IMR-90 (cell line): ENCODE data around the gene URI1. TPM values are rescaled to one million over a fixed set of nuclear protein-coding genes. Genes with fewer than 3 reads are reported as not detected.
"Not testable (repeated sequence)": the region's sequence is repeated elsewhere in the genome, so short reads cannot be mapped to it uniquely, and the experiment has no call there.

Experiments used
- ATAC-seq: fragments of 200-7000 bp; cut with Tn5 transposase; 2 replicates; pipeline ENCODE4 v1.9.1; 2020; ENCODE audit warnings: low read depth, mild to moderate bottlenecking, moderate library complexity
- BruUV-seq: library from RNA; stranded (reverse); fragments of 400-500 nt; replicated peaks from 2 replicates; lab custom pipeline; 2021; lab: Mats Ljungman, UMichigan
- CTCF ChIA-PET: fragments of 300-600 bp; formaldehyde crosslinking; extraction: SDS; loops from one replicate; lab custom pipeline; 2021; ENCODE audit warnings: antibody characterized with exemption; lab: Yijun Ruan, JAX
- POLR2A ChIA-PET: fragments of 300-600 bp; sonication (Branson Sonifier 250); formaldehyde crosslinking; loops from one replicate; lab custom pipeline; 2022; ENCODE audit warnings: antibody characterized with exemption; ENCODE audit not compliant: unreplicated experiment; lab: Charles Lee
- DNase-seq: peaks from one replicate; pipeline ENCODE4 v3.0.0; 2013
- H2AFZ ChIP-seq: replicated peaks from 2 replicates; pipeline ENCODE3; 2013; ENCODE audit warnings: low read length, mild to moderate bottlenecking; ENCODE audit not compliant: poor library complexity
- H2AK5ac ChIP-seq: 2 replicates; pipeline ENCODE4 v1.6.1; 2013; ENCODE audit warnings: low read depth, low read length, inconsistent platforms
- H2AK9ac ChIP-seq: replicated peaks from 2 replicates; pipeline ENCODE3; 2013; ENCODE audit warnings: mild to moderate bottlenecking, low read depth, low read length, moderate library complexity; ENCODE audit not compliant: poor library complexity
- H2BK120ac ChIP-seq: 2 replicates; pipeline ENCODE4 v1.6.1; 2013; ENCODE audit warnings: low read depth, low read length, inconsistent platforms
- H2BK15ac ChIP-seq: 3 replicates; pipeline ENCODE4 v1.6.1; 2013; ENCODE audit warnings: low read depth, low read length, inconsistent platforms
- H2BK20ac ChIP-seq: 2 replicates; pipeline ENCODE4 v1.6.1; 2013; ENCODE audit warnings: low read depth, mild to moderate bottlenecking, inconsistent platforms, low read length, moderate library complexity
- H2BK5ac ChIP-seq: 2 replicates; pipeline ENCODE4 v1.6.1; 2013; ENCODE audit warnings: mild to moderate bottlenecking, low read depth, low read length, inconsistent platforms; ENCODE audit not compliant: poor library complexity, severe bottlenecking
- H3K14ac ChIP-seq: replicated peaks from 2 replicates; pipeline ENCODE4 v1.6.1; 2013; ENCODE audit warnings: low read depth, low read length, inconsistent platforms
- H3K18ac ChIP-seq: 2 replicates; pipeline ENCODE4 v1.6.1; 2013; ENCODE audit warnings: low read depth, low read length, control low read depth
- H3K23ac ChIP-seq: 2 replicates; pipeline ENCODE4 v1.6.1; 2013; ENCODE audit warnings: low read depth, low read length, inconsistent platforms
- H3K27ac ChIP-seq: 2 replicates; pipeline ENCODE4 v1.5.1; 2013; ENCODE audit warnings: mild to moderate bottlenecking, control low read depth, low read length; ENCODE audit not compliant: insufficient read depth
- H3K27me3 ChIP-seq: 2 replicates; pipeline ENCODE4 v1.6.1; 2013; ENCODE audit warnings: low read length; ENCODE audit not compliant: control insufficient read depth, insufficient read depth
- H3K36me3 ChIP-seq: 2 replicates; pipeline ENCODE4 v1.6.1; 2013; ENCODE audit warnings: low read length, mixed read lengths; ENCODE audit not compliant: control insufficient read depth, insufficient read depth
- H3K4ac ChIP-seq: 2 replicates; pipeline ENCODE4 v1.6.1; 2013; ENCODE audit warnings: low read depth, low read length, inconsistent platforms
- H3K4me1 ChIP-seq: 2 replicates; pipeline ENCODE4 v1.6.1; 2013; ENCODE audit warnings: low read length, mixed read lengths; ENCODE audit not compliant: control insufficient read depth, insufficient read depth
- H3K4me2 ChIP-seq: 2 replicates; pipeline ENCODE4 v1.6.1; 2013; ENCODE audit warnings: low read depth, mild to moderate bottlenecking, control low read depth, low read length, moderate library complexity
- H3K4me3 ChIP-seq: 2 replicates; pipeline ENCODE4 v1.5.1; 2013; ENCODE audit warnings: low read depth, mild to moderate bottlenecking, control low read depth, low read length, moderate library complexity; ENCODE audit not compliant: insufficient read depth
- H3K56ac ChIP-seq: 2 replicates; pipeline ENCODE4 v1.6.1; 2013; ENCODE audit warnings: low read length, inconsistent platforms; ENCODE audit not compliant: insufficient read depth; ENCODE audit errors: extremely low read depth
- H3K79me1 ChIP-seq, 2 experiments: 2 replicates each; pipeline ENCODE4 v1.6.1; 2013; ENCODE audit warnings: low read length in 2 of 2, inconsistent platforms in 1 of 2, low read depth in 1 of 2
- H3K9ac ChIP-seq: 2 replicates; pipeline ENCODE4 v1.6.1; 2013; ENCODE audit warnings: low read depth, low read length, control low read depth
- H3K9me1 ChIP-seq: 2 replicates; pipeline ENCODE4 v1.6.1; 2013; ENCODE audit warnings: low read length, inconsistent platforms; ENCODE audit not compliant: insufficient read depth
- H3K9me3 ChIP-seq: 2 replicates; pipeline ENCODE4 v1.6.1; 2013; ENCODE audit warnings: low read length; ENCODE audit not compliant: control insufficient read depth, insufficient read depth
- H4K20me1 ChIP-seq: 2 replicates; pipeline ENCODE4 v1.6.1; 2013; ENCODE audit warnings: low read length, inconsistent platforms; ENCODE audit not compliant: insufficient read depth
- H4K5ac ChIP-seq: 2 replicates; pipeline ENCODE4 v1.6.1; 2013; ENCODE audit warnings: mild to moderate bottlenecking, low read depth, low read length, control low read depth
- H4K8ac ChIP-seq, 2 experiments: 2 replicates each; pipeline ENCODE4 v1.6.1; 2013; ENCODE audit warnings: low read depth in 2 of 2, low read length in 2 of 2, control low read depth in 1 of 2, inconsistent platforms in 1 of 2
- H4K91ac ChIP-seq: 2 replicates; pipeline ENCODE4 v1.6.1; 2013; ENCODE audit warnings: low read depth, low read length, inconsistent platforms; ENCODE audit not compliant: insufficient read depth
- dilution Hi-C: fragments of 300-500 bp; cut with HindIII; formaldehyde crosslinking; loops from one replicate; pipeline ENCODE4 v1.14.3; 2018; ENCODE audit warnings: low sequenced_read_pairs; ENCODE audit not compliant: unreplicated experiment
- in situ Hi-C: fragments of 300-500 bp; cut with MboI; formaldehyde crosslinking; loops from 3 replicates; pipeline ENCODE4 v1.14.3; 2019; ENCODE audit warnings: low sequenced_read_pairs, inconsistent platforms, mixed read lengths
- intact Hi-C: fragments of 100-400 bp; cut with micrococcal nuclease; formaldehyde crosslinking; loops from 2 replicates; pipeline ENCODE4 v1.10.0; 2022
- polyA plus RNA-seq, 3 experiments: library from polyadenylated mRNA; depleted of rRNA; stranded (reverse); fragments of >200 nt; gene quantifications; 2 replicates each; pipeline ENCODE4 v1.2.3, GENCODE V29; 2012; ENCODE audit warnings: low replicate concordance in 1 of 3
- total RNA-seq: library from RNA; depleted of rRNA; stranded (reverse); fragments of >200 nt; gene quantifications from 2 replicates; pipeline ENCODE4 v1.2.3, GENCODE V29; 2012

The URI1 gene
- total and polyA plus RNA-seq, 2 of the 4 experiments (the other 2 are of a cell fraction) = 43.2 to 45.3 TPM

DNA sequence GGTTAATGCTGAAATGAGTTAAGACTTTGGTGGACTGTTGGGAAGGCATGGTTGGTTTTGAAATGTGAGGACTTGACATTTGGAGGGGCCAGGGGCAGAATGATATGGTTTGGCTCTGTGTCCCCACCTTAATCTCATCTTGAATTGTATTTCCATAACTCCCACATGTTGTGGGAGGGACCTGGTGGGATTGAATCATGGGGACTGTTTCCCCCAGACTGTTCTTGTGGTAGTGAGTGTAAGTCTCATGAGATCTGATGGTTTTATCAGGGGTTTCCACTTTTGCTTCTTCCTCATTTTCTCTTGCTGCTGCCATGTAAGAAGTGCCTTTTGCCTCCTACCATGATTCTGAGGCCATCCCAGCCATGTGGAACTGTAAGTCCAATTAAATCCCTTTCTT is 101.0 kb downstream of the URI1 start:
- H3K36me3 ChIP-seq, H2AK9ac ChIP-seq, H3K27ac ChIP-seq, H2BK20ac ChIP-seq, CTCF ChIA-PET, BruUV-seq, H3K23ac ChIP-seq, H4K5ac ChIP-seq, H3K9ac ChIP-seq, H3K79me1 ChIP-seq, H3K18ac ChIP-seq, H3K4ac ChIP-seq, in situ Hi-C loops, H2BK120ac ChIP-seq, H3K9me1 ChIP-seq, POLR2A ChIA-PET, DNase-seq, ATAC-seq, dilution Hi-C loops, H3K27me3 ChIP-seq, H4K8ac ChIP-seq, H3K4me1 ChIP-seq, H4K20me1 ChIP-seq, H3K56ac ChIP-seq, H2BK5ac ChIP-seq, H3K4me2 ChIP-seq, H4K91ac ChIP-seq, intact Hi-C loops, H2AFZ ChIP-seq, H3K9me3 ChIP-seq, H3K14ac ChIP-seq, H2BK15ac ChIP-seq, H3K4me3 ChIP-seq, H2AK5ac ChIP-seq: not testable (repeated sequence)
